Mucosa of descending colon (tissue), 3 donors: ENCODE results near the gene MYO9B. TPM values are rescaled to one million over a fixed set of nuclear protein-coding genes. Genes with fewer than 3 reads are reported as not detected.
"Not testable (repeated sequence)": the region's sequence is repeated elsewhere in the genome, so short reads cannot be mapped to it uniquely, and the experiment has no call there.

Source experiments
- ATAC-seq: fragments of 200-7000 bp; cut with Tn5 transposase; one replicate; pipeline ENCODE4 v1.9.1; 2020; ENCODE audit warnings: mild to moderate bottlenecking, moderate library complexity
- DNase-seq, 3 donors: peaks; one replicate each; pipeline ENCODE4 v3.0.0-alpha.2; 2020
- H3K36me3 ChIP-seq: fragments of 200-600 bp; one replicate; pipeline ENCODE4 v1.8.0; 2021; ENCODE audit warnings: low read depth, mild to moderate bottlenecking
- H3K4me1 ChIP-seq: fragments of 200-600 bp; one replicate; pipeline ENCODE4 v1.8.0; 2021; ENCODE audit warnings: low read depth, mild to moderate bottlenecking
- H3K4me3 ChIP-seq: fragments of 200-600 bp; one replicate; pipeline ENCODE4 v1.8.0; 2021; ENCODE audit warnings: mild to moderate bottlenecking
- H3K9me3 ChIP-seq: fragments of 200-600 bp; one replicate; pipeline ENCODE4 v1.8.0; 2021; ENCODE audit warnings: mild to moderate bottlenecking
- CTCF ChIP-seq: fragments of 200-600 bp; IDR thresholded peaks from one replicate; pipeline ENCODE4 v1.8.0; 2022; ENCODE audit warnings: antibody characterized with exemption, mild to moderate bottlenecking
- intact Hi-C, 2 donors: fragments of 100-400 bp; cut with DNase I in 1 of 2; cut with micrococcal nuclease in 1 of 2; formaldehyde crosslinking; loops; one replicate each; pipeline versions ENCODE4 v1.11.0 to v1.11.1; 2022; cut with DNase I, micrococcal nuclease
- total RNA-seq, 3 donors: library from RNA; stranded (reverse); fragmentation: NEBNext Ultra II Directional in 2 of 3; extraction: Animal tissue kit (Norgen Biotek cat#: 25700) in 2 of 3; gene quantifications; one replicate each; pipeline versions ENCODE4 v1.2.1 to v1.2.4, GENCODE V29; 2021 to 2023
- donor health status: DM: no; HTN: no; CAD: no; lungs with moderate emphysema.
- donor health status: DM: no; HTN: no; CAD: no.
- donor health status: DM: no; HTN: yes; CAD: no.

Gene MYO9B
- total RNA-seq, 3 donors from 2014 or later: 73.7 to 91.8 (median 90.8) TPM

- H3K4me3 ChIP-seq: no peak overlapping the region
- intact Hi-C loops: no loop called here
- no peaks in the 10 kb centered on the region for H3K4me1 ChIP-seq
- no peaks in the 10 kb centered on the region for H3K9me3 ChIP-seq
- TF ChIP-seq CTCF: no peak
- no peak for ATAC-seq
- no peak for DNase-seq
- H3K36me3 ChIP-seq: peaks cover 10% of the 10 kb centered on the region
Observed at GRCh38 chr19:17159466-17160393, 84.2 kb downstream of the MYO9B start.

GRCh38 chr19:17160908-17161307, 85.3 kb downstream of the MYO9B start:
- DNase-seq (no peak), ATAC-seq (no peak)
- no peaks in the 10 kb centered on the region for H3K4me1 ChIP-seq
- H3K4me3 ChIP-seq: no peak overlapping the region
- TF ChIP-seq CTCF: no peak
- intact Hi-C loops: no loop called here
- peaks cover 10% of the 10 kb centered on the region for H3K36me3 ChIP-seq
- no peaks in the 10 kb centered on the region for H3K9me3 ChIP-seq

GRCh38 chr19:17162131-17162530, 86.6 kb downstream of the MYO9B start:
- intact Hi-C loops, H3K4me3 ChIP-seq, ATAC-seq, DNase-seq, H3K4me1 ChIP-seq, H3K9me3 ChIP-seq: not testable (repeated sequence)
- H3K36me3 ChIP-seq: peaks cover 10% of the 10 kb centered on the region

DNA sequence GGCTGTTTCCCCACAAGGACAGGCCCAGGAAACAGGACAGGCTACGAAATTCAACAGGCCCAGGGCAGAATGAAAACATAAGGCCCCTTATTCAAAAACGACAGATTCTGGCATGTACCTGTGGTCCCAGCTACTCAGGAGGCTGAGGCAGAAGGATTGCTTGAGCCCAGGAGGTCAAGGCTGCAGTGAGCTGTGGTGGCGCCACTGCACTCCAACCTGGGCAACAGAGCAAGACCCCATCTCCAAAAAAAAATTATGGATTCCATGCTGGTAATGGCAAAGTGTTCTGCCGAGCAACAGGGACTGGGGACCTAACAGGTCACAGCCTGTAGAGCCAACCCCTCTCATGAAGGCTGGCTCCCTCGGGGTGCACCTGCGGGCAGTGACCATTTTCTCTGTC, 87.0 kb downstream of the MYO9B start:
- intact Hi-C loops: no loop called here
- no peak for ATAC-seq
- no peak for DNase-seq
- Histone ChIP-seq H3K4me1 (no peaks in the 10 kb centered on the region), H3K4me3 (no peak overlapping the region), H3K9me3 (no peaks in the 10 kb centered on the region), H3K36me3 (peaks cover 10% of the 10 kb centered on the region)
- no peak for TF ChIP-seq CTCF

DNA sequence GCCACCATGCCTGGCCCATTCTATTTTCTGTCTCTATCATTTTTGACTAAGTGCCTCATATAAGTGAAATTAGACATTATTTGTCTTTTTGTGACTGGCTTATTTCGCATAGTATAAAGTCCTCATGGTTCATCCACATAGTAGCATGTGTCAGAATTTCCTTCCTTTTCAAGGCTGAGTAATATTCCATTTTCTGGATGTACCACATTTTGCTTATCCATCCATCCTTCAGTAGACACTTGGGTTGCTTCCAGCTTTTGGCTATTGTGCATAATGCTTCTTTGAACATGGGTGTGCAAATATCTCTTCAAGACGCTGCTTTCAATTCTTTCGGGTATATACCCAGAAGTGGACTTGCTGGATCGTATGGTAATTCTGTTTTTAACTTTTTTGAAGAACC, 88.1 kb downstream of the MYO9B start:
- intact Hi-C loops: no loop called here
- Histone ChIP-seq H3K36me3 (peaks cover 17% of the 10 kb centered on the region), H3K4me3 (no peak overlapping the region), H3K9me3 (no peaks in the 10 kb centered on the region), H3K4me1 (no peaks in the 10 kb centered on the region)
- DNase-seq: no peak
- no peak for ATAC-seq
- TF ChIP-seq CTCF: no peak

- no peak for TF ChIP-seq CTCF
Observed at GRCh38 chr19:17164639-17165038, 89.1 kb downstream of the MYO9B start.

More at GRCh38 chr19:17164639-17165038, 89.1 kb downstream of the MYO9B start:
- peaks cover 17% of the 10 kb centered on the region for H3K36me3 ChIP-seq
- no peak for DNase-seq
- no peak overlapping the region for H3K4me3 ChIP-seq
- no peak for ATAC-seq
- H3K9me3 ChIP-seq: no peaks in the 10 kb centered on the region
- no peaks in the 10 kb centered on the region for H3K4me1 ChIP-seq
- intact Hi-C loops: no loop called here
